ENCODE measurements around the gene TSPAN14.

The TSPAN14 gene

DNA sequence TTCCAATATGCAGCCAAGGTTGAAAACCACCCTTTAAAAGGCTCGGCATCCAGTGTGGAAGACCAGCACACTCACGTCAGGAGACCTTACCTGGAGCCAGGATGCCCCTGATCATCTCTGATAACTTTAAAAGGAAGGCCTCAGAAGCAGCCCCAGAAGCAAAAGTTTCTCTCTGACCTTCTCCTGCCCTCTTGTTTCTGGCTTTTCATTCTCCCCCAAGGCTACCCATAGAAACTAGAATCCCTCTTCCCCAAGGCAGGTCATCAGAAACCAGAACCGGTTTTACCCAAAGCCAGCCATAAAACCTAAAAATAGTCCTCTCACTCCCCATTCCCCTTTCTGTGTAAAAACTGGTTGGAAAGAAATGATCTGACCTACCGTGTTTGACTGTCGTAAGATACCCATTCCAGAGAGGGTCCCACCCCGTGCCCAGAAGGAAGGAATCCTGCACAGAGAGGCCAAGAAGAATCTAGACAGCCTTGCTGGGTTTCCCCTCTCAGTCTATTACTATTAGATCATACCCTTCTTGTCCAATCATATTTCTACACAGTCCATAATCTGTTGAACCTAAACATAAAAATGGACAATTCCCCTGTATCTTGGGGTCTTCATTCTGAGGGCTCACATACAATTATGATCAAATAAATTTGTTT is 17.5 kb upstream of the TSPAN14 start:
- H3K27me3 ChIP-seq (ENCODE audit: insufficient read depth, poor library complexity, severe bottlenecking), result no peaks in the 10 kb centered on the region
- no peak overlapping the region for H3K4me3 ChIP-seq (ENCODE audit: severe bottlenecking)
- no peaks in the 10 kb centered on the region for H3K4me1 ChIP-seq (ENCODE audit: insufficient read depth, poor library complexity, severe bottlenecking)
- H3K9me3 ChIP-seq (ENCODE audit: severe bottlenecking), result no peaks in the 10 kb centered on the region
- no peak for TF ChIP-seq CTCF (IDR thresholded peaks at IDR 0.05; ENCODE audit: poor library complexity, severe bottlenecking)
- no peak for DNase-seq (ENCODE audit: low spot score)
- no peaks in the 10 kb centered on the region; the same call in 1 of the 2 replicates for H3K36me3 ChIP-seq (ENCODE audit: low read depth)
- ATAC-seq (ENCODE audit: low read depth), result no peak
- no peak overlapping the region for H3K27ac ChIP-seq (ENCODE audit: poor library complexity, severe bottlenecking)

DNA sequence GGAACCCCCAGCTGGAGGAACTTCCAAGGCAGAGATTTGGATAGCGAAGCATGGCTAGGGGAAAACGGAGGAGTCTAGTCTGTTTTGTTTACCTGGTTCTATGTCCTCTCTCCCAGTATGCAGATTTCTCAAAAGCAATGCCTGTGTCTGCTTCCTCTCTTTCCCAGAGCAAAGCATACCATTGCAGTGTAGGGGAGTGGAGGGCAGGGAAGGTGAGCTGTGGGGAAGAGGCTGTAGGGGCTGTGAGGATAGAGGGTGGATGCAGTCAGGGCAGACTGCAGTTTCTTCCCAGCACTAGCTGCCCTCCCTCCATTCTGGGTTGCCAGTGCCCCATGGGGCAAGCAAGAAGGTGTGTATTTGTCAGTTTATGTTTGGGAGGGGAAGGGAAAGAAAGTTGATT is 16.9 kb upstream of the TSPAN14 start:
- Histone ChIP-seq H3K36me3 (ENCODE audit: low read depth) (no peaks in the 10 kb centered on the region; the same call in 1 of the 2 replicates), H3K4me3 (ENCODE audit: severe bottlenecking) (no peak overlapping the region), H3K27ac (ENCODE audit: poor library complexity, severe bottlenecking) (no peak overlapping the region), H3K9me3 (ENCODE audit: severe bottlenecking) (no peaks in the 10 kb centered on the region), H3K27me3 (ENCODE audit: insufficient read depth, poor library complexity, severe bottlenecking) (no peaks in the 10 kb centered on the region), H3K4me1 (ENCODE audit: insufficient read depth, poor library complexity, severe bottlenecking) (no peaks in the 10 kb centered on the region)
- ATAC-seq (ENCODE audit: low read depth) (no peak), DNase-seq (ENCODE audit: low spot score) (no peak)
- TF ChIP-seq CTCF (IDR thresholded peaks at IDR 0.05; ENCODE audit: poor library complexity, severe bottlenecking), result no peak

GRCh38 chr10:80441831-80442230 is 12.3 kb upstream of the TSPAN14 start:
- Histone ChIP-seq H3K4me3 (ENCODE audit: severe bottlenecking) (no peak overlapping the region), H3K4me1 (ENCODE audit: insufficient read depth, poor library complexity, severe bottlenecking) (no peaks in the 10 kb centered on the region), H3K27ac (ENCODE audit: poor library complexity, severe bottlenecking) (no peak overlapping the region), H3K36me3 (ENCODE audit: low read depth) (no peaks in the 10 kb centered on the region), H3K9me3 (ENCODE audit: severe bottlenecking) (no peaks in the 10 kb centered on the region), H3K27me3 (ENCODE audit: insufficient read depth, poor library complexity, severe bottlenecking) (no peaks in the 10 kb centered on the region)
- no peak for TF ChIP-seq CTCF (IDR thresholded peaks at IDR 0.05; ENCODE audit: poor library complexity, severe bottlenecking)
- DNase-seq (ENCODE audit: low spot score), result no peak
- ATAC-seq (ENCODE audit: low read depth), result no peak

GRCh38 chr10:80442879-80443278 is 11.2 kb upstream of the TSPAN14 start:
- Histone ChIP-seq H3K4me3 (ENCODE audit: severe bottlenecking) (no peak overlapping the region), H3K9me3 (ENCODE audit: severe bottlenecking) (no peaks in the 10 kb centered on the region), H3K36me3 (ENCODE audit: low read depth) (no peaks in the 10 kb centered on the region), H3K27ac (ENCODE audit: poor library complexity, severe bottlenecking) (no peak overlapping the region), H3K27me3 (ENCODE audit: insufficient read depth, poor library complexity, severe bottlenecking) (no peaks in the 10 kb centered on the region), H3K4me1 (ENCODE audit: insufficient read depth, poor library complexity, severe bottlenecking) (no peaks in the 10 kb centered on the region)
- ATAC-seq (ENCODE audit: low read depth) (no peak), DNase-seq (ENCODE audit: low spot score) (no peak)
- TF ChIP-seq CTCF (IDR thresholded peaks at IDR 0.05; ENCODE audit: poor library complexity, severe bottlenecking), result no peak

DNA sequence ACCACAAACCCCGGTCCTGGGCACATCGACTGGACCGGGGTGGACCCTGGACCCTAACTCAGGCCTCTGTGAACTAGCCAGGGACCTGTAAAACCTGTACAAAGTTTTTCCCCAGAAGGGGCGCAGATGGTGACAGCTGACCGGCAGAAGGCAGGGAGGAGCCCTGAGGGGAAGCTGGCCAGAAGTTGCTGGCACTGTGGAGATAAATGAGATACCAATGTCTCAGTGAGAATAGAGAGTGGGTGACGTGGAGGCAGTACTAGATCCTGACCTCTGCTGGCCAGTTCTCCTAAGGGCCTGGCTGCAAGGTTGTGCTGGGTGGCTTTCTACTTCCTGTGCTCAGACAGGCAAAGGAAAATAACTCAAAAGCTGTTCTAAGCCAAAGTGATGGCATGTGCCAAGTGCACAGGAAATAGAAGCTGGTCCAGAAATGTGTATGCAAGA is 10.6 kb upstream of the TSPAN14 start:
- H3K27ac ChIP-seq (ENCODE audit: poor library complexity, severe bottlenecking), result no peak overlapping the region
- TF ChIP-seq CTCF (IDR thresholded peaks at IDR 0.05; ENCODE audit: poor library complexity, severe bottlenecking), result peak; percentile 37
- no peaks in the 10 kb centered on the region for H3K4me1 ChIP-seq (ENCODE audit: insufficient read depth, poor library complexity, severe bottlenecking)
- no peak overlapping the region for H3K4me3 ChIP-seq (ENCODE audit: severe bottlenecking)
- peak; percentile 77 for ATAC-seq (ENCODE audit: low read depth)
- H3K27me3 ChIP-seq (ENCODE audit: insufficient read depth, poor library complexity, severe bottlenecking), result no peaks in the 10 kb centered on the region
- H3K36me3 ChIP-seq (ENCODE audit: low read depth), result no peaks in the 10 kb centered on the region
- DNase-seq (ENCODE audit: low spot score), result no peak
- no peaks in the 10 kb centered on the region for H3K9me3 ChIP-seq (ENCODE audit: severe bottlenecking)
